HG03095 (cell line): ENCODE data around the gene AGAP3.

Experiments
- ATAC-seq: cut with Tn5 transposase; IDR thresholded peaks from one replicate; pipeline ENCODE4 v1.9.1; 2021; ENCODE audit warnings: moderate library complexity; ENCODE audit not compliant: unreplicated experiment

The AGAP3 gene

DNA sequence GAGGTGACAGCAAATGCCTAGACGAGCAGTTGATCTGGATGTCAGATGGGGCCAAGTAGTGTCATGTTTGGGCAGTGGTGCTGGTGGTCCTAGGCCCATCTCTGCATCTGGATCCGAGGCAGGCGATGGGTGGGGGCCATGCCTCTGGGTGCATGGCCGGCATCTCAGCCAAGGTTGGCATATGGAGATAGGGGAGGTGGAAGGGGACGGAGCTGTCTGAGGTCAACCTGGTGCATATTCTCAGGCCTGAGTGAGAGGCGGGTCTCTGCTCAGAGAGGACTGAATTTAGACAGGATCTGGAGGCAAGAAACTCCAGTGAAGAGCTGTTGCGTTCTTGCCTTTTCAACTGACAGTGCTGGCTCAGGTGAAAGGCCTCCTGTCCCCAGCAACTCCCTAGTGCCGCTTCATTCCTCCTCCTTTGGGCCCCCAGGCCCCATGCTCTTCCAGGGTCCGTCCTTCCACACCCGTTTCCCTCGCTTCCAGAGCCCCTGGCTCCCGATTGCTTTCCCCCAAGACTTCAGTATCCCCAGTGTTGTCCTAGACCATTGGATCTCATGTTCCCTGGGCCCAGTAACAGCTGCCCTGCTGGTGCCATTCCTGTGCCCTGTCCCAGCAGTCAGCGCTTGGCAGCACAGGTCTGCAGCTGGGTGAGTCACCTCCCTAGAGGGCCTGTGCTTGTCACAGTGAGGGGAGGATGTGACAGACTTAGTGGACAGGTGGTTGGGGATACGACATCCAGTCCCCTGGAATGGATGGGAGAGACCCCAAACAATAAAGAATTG, 48.7 kb downstream of the AGAP3 start:
- ATAC-seq: no peak

DNA sequence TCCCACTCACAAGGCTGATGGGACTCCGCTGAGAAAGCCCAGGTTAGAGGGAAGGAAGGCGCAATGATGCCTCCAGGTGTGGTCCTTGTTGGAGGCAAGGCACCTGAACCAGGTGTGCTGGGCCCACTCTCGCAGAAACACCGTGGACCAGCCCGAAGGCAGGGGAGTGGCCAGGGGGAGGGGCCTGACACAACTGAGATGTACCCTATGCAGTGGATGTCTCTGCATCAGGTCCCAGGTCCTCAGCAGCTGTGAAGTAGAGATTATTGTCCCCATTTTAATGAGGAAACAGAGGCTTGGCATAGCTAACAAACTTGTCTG, 49.2 kb downstream of the AGAP3 start:
- no peak for ATAC-seq

DNA sequence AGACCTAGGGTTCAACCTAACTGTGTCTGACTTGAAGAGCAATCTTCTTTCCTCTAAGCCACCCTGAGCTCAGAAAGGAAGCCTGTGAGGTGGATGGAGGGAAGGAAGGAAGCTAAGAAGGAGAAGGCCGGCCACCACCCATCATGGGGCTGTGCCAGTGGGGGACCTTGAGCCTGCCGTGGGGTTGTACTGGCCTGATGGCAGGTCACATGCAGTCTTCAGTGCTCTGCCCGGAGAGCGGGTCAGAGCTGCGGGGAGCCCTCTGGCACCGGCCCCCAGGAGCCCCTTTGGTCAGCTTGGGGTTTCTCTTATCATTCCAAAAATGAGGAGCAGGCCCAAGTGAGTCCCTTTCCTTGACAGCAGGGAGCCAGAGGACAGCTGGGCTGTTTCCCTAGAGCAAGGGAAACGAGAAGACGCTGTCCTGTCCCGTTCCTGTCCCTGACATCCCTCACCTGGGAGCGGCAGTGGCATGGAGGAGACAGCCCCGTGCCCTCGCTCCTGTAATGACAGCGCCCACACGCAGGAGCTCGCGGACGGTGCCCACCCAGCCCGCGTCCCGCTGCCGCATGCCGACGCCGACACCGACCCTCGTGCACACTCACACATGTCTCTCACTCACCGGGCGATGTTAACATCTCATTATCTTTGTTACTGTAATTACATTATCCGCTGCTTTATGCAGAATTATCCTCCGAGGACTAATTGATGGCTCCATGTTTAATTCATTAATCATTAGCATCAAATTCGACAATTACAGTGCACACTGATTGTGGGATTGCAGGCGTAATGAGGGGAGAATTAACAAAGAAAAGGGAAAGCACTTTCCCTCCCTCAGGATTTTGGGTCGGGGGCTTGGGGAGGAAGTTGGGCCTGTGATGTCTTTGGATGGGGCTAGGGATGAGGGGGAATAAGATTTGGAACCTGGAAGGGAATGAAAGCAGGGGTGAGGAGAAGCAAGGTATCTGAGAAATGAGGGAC, 49.9 kb downstream of the AGAP3 start:
- no peak for ATAC-seq

DNA sequence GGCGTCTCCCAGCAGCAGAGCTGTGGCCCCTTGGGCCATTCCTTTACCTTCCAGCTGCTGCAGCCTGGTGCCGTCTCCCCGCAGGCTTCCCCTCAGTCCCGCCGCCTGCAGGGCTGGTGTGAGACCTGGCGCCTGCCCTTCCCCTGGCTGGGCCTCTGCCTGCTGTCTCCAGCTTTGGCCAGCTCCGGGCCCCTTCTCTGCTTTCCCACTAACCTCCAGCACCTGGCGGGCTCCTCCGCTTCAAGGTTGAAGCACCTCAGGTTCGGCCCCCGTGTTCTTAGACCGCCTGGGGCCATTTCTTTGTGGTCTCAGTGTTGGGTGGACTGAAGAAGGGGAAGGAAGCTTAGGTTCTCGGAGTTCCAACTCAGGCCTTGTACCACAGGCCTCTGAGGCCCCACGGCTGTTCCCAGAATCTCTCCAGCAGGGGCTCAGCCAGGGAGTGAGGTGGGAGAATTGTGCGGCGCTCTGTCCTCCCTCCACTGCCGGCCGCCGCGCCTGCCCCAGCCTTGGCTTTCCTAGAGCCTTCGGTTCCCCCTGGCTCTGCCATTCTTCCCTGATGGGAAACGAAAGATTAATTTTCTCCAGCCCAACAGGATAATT, 50.9 kb downstream of the AGAP3 start:
- no peak for ATAC-seq

DNA sequence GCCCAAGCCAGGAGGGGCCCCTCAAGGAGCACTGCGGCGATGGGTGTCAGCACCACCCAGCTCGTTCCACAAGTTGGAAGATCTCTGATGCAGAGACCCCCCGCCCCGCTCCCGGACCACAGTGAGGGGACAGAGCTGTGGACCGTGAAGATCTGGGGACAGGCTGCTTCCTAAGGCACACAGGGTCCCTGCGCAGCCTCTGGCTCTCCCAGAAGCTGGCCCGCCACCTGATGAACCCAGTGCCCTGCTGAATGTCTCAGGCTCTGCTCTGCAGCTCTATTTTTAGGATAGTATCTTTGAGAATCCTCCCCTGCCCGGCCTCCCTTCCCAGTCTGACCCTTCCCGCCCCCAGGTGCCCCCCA, 51.5 kb downstream of the AGAP3 start:
- ATAC-seq: no peak

DNA sequence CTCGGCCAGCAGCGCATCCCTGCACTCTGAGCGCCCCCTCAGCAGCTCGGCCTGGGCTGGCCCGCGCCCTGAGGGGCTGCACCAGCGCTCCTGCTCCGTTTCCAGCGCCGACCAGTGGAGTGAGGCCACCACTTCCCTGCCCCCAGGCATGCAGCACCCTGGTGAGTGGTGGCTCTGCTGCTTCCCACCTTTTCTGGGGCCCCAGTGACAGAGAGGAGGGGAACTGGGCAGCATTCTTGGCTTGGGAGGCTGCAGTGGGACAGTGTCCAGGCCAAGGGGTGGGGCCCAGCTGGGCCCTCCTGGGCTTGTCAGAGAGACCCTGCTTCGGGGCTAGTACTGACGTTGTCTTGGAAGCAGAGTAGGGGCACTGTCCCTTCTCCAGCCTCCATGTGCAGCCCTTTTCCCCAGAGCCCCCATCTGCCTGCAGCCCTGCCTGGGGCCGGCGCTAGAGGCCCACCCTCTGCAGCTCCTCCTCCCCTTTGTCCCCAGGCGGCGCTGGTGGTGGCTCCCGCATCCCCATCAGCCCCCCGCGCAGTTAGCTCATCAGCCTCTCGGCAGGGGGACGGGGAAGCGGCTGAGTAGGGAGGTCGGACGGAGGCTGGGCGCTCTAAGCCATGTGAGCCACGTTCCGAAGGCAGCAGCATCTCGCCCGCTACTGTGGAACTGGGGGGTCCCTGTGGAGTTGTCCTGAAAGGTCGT, 52.0 kb downstream of the AGAP3 start:
- ATAC-seq: no peak

DNA sequence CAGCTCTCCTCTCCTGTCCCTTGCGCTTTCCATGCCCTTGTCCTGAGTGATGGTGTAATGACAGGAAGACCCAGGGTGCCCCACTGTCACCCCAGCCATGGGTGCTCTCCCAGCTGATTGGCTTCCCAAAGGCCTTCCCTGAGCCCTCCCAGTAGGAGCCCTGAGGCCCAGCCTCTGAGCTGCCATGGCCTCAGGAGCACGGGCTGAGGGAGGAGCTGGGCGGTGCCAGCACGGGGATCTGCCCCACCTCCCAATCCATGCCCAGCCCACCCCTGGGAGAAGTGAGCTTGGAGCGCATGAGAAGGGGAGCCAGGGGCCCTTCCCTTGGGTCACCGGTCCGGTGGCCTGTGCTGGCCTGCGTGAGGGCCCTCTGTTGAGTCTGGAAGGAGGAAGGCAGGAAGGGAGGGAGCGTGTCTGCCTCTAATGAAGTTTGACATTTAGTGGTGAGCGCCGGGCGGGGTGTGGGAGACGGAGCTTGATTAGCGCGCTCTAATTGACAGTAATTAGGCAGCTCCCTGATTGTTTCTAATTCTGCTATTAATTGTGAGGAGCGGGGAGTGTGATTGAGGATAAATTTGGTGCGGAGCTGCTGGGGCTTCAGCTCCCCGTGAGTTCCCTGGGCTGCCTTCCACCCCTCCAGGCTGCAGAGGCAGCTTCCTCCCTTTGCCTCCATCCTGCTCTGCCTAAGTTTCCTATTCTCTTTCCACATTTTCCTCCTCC, 53.0 kb downstream of the AGAP3 start:
- no peak for ATAC-seq

DNA sequence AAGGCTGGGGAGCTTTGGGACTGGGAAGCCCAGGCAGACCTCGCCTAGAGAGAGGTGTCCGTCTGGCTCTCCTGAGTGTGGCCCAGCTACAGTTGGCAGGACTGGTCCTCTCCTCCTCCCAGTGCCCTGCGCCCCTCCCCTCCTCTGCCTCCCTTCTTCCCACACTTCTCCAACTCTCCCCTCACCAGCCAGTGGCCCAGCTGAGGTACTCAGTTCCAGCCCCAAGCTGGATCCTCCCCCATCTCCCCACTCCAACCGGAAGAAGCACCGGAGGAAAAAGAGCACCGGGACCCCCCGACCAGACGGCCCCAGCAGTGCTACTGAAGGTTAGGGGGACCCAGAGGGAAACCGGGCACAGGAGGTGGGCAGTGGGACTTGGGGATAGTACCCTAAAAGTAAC, 53.5 kb downstream of the AGAP3 start:
- ATAC-seq: no peak

DNA sequence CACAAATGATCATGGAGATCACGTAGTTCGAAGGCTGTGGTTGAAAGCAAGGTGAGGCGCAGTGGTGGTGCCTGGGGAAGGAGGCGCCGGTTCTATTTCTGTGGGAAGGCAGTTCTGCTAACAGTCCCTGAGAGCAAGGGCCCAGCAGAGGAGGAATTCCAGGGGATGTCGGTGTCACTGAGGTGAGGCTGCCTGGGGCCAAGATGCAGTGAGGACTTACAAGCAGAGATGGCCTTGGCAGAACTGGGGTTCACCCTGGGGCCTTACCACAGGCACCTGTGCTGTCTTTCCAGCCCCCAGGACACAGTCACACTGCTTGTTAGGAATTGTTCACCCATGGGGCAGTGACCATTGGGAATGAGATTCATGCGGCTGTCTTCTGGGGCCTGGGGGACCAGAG, 54.6 kb downstream of the AGAP3 start:
- ATAC-seq: no peak

DNA sequence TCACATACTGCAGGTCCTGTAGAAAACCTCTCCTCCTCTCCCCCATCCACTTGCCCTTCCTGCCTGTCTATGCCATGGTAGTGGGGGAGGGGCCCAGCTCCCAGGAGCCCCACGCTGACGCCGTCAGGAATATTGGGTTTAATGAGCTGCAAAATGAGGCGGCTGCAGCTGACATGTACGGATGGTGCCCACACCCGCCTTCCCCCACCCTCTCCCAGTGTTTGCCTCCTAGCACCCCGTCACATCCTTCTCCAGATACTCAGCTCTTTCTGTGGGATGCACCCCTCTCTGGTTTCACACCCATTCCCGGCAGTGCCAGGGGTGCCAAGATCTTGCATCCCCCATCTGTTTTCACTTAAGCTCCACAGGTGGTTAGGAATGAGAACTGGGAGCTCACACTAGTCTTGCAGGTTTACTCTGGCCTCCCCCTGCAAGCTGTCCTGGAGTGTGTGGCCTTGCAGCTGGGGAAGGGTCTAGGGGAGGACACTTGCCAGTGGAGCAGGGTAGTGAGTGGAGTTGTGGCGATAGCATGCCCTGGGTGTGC, 55.1 kb downstream of the AGAP3 start:
- ATAC-seq: no peak

DNA sequence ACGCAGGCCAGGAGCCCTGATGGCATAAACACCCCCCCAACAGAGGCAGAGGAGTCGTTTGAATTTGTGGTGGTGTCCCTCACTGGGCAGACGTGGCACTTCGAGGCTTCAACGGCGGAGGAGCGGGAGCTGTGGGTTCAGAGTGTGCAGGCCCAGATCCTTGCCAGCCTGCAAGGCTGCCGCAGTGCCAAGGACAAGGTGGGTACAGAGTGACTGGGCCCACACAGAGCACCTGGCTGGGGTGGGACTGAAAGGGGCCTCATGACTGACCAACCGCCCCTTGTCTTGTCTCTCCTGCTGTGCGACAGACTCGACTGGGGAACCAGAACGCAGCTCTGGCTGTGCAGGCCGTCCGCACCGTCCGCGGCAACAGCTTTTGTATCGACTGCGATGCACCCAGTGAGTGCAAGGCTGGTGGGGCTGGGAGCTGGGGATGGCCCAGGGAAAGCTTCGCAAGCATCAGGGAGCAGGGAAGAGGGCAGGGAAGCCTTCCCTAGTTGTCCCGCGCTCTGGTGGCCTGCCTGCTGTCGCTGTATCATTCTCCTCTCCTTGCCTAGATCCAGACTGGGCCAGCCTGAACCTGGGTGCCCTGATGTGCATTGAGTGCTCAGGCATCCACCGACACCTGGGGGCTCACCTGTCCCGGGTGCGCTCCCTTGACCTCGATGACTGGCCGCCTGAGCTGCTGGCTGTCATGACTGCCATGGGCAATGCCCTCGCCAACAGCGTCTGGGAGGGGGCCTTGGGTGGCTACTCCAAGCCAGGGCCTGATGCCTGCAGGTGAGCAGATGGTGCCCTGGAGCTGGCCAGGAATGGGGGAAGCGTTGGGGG, 55.8 kb downstream of the AGAP3 start:
- no peak for ATAC-seq

DNA sequence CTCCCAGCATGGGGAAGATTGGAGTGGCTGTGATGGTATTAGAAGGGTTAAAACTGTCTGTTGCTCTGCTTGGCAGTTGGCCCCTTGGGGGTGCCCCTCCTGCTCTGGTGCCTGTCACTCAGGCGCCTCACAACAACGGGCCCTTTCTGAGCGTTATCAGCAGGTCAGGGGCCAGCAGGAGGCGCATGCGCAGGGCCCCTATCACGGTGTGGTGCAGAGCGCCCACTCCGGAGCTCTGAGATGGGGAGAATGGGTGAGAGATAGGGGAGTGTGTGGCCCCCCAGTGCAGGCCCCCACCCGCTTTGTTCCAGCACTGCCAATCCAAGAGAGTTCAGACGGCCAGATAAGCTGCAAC, 56.4 kb downstream of the AGAP3 start:
- ATAC-seq: no peak

DNA sequence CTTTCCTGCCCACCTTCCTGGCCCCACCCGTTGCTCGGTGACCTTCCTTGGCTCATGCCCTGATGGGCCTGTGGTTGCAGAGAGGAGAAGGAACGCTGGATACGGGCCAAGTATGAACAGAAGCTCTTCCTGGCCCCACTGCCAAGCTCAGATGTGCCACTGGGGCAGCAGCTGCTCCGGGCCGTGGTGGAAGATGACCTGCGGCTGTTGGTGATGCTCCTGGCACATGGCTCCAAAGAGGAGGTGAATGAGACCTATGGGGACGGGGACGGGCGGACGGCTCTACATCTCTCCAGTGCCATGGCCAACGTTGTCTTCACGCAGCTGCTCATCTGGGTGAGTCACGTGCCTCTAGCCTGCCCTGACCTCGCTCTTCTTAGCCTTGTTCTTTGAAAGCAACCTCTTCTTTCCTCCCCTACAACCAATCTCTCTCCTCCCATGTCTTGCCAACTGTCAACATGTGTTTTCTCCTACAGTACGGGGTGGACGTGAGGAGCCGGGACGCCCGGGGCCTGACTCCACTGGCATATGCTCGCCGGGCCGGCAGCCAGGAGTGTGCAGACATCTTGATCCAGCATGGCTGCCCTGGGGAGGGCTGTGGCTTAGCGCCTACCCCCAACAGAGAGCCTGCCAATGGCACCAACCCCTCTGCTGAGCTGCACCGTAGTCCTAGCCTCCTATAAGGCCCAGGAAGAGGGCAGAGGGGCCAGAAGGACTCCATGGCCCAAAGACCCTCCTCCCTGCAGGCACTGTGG, 57.2 kb downstream of the AGAP3 start:
- ATAC-seq: no peak

DNA sequence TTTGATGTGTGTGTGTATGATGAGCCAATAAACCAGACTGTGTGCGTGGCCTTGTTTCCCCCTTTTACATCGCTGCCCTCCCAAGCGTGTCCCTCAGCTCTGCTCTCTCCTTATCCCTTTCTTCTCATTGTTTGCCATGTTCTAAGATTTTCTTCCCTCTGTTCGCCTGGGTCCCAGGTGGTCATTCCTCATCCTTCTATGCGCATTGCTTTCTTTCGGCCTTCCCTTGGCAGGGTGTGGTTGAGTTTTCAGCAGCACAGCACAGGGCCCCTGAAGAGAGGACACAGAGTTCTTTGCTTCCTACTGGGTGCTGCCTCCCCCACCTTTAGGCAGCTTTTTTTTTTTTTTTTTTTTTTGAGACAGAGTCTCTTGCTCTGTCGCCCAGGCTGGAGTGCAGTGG, 58.1 kb downstream of the AGAP3 start:
- no peak for ATAC-seq

DNA sequence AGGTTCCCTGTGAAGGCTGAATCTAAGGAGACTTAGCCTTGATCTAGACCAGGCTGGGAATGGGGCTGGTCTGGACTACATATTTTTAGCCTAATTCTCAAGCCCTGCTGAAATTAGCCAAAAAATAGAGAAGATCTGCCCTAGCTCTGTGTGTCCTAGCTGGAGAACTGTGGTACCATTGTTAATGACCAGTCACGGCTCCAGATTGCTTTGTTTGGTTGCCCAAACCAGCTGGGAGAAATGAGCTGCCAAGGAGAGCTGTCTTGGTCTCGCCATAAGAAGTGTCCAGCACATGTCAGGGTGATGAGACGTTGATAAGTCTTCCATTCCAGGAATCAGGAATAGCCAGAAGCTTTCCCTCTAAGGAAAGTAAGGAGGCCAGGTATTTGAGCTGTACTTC, 60.5 kb downstream of the AGAP3 start:
- ATAC-seq: no peak

DNA sequence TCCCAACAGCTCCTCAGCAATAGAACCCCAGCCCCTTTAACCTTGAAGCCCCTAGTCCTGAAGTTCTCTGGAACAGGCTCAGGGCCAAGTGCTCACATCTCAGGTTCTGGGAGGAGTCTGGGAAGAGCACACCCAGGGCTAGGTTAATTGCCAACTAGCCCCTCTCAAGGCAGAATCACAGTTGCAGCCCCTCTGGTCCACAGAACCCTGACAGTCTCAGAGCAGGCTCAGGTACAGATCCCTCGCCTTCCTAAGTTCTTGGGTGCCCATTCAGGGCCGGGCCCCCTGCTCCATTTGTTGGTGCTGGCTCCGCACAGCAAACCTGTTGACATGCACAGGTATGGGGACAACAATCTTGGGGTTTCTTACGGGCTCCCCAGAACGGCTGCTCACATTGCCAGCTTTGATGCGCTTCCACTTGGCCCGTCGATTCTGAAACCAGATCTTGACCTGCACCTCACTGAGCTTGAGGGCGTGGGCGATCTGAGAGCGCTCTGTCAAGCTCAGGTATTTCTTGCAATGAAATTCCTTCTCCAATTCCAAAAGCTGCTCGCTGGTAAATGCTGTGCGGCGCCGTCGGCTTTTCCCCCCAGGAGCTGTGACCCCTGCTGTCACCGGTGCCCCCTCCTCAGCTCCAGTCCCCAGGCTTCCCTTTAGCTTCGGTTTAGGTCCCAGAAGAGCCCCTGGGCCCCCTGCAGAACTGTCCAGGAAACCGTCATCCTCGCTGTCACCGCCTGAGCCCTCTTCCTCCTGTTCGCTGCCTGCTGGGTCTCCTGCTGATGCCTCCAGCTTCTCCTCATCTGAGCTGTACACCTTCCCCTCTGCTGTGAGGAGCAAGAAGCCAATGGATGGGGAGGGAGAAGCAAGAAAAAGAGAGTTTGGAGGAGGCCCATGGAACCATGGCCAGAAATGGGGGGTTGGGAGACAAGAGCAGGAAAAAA, 62.3 kb downstream of the AGAP3 start:
- no peak for ATAC-seq

DNA sequence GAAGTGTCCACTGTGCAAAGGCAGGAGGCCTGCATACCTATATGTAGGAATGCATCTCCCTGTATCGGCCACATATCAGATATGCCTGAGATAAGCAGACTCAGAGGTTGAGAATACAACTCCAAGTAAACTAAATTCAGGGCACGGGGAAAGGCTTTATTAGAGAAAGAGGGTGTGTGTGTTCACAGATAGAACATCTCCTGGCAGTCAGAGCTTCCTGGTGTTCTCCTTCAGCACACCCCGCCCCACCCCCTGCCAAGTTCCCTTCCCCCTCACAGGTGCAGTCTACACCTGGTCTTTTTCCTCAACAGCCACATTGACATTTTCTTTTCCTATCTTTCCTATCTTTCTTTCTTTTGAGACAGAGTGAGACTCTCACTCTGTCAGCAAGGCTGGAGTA, 64.1 kb downstream of the AGAP3 start:
- ATAC-seq: no peak
